Measurements from ENCODE around the gene PPA1. TPM values are rescaled to one million over a fixed set of nuclear protein-coding genes. Genes with fewer than 3 reads are reported as not detected.
"Not testable (repeated sequence)": the region's sequence is repeated elsewhere in the genome, so short reads cannot be mapped to it uniquely, and the experiment has no call there.

The PPA1 gene
- total RNA-seq, 1 donor from 2014 or later: 405 TPM

DNA sequence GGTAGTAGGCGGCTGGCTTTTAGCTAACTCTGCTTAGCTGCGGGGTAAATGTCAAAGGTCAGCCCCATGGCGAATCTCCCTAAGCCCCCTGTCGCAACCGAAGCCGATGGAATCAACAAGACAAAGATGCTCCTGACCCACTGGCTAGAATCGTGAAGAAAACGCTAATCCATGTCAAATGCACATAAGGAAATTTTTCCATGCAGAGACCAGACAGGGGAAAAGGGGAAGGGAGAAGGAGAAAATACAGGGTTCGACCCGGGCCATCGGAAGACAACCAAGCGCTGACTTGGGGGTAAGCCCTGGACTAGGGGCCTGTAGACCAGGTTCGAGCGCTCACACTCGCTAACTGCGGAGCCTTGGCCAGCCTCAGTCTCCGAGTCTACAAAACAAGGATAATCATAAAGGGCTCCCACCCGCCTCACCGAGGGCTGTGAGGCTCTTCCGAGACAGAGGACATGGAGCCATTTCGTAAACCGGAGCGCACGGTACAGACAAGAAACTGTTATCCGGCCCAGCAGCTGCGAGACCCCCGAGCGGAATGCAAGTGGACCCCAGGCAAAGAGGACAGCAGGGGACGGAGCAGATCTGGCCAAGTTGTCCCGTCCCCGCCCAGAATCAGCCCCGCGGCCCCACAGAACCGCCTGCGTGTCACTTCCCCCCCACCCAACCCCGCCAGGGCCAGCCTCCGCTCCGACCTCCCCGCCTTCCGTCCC, 63.4 kb downstream of the PPA1 start:
- Mint-ChIP-seq H3K36me3 (ENCODE audit: low read depth) (peaks cover 43% of the 10 kb centered on the region), H3K4me1 (ENCODE audit: low read depth) (peaks cover 48% of the 10 kb centered on the region), H3K27me3 (ENCODE audit: low read depth) (no peaks in the 10 kb centered on the region), H3K4me3 (ENCODE audit: low read depth) (peak overlapping the region; percentile 89), H3K27ac (peak overlapping the region; percentile 94), H3K9me3 (no peaks in the 10 kb centered on the region)
- no peak for DNase-seq (ENCODE audit: low spot score)
- intact Hi-C loops (cut with micrococcal nuclease): loop anchor here (1.0 to 2.0 kb wide), 4 partner anchors 8 to 235 kb away; partner anchors contain the start of genes EIF4EBP2, PPA1 and TYSND1

DNA sequence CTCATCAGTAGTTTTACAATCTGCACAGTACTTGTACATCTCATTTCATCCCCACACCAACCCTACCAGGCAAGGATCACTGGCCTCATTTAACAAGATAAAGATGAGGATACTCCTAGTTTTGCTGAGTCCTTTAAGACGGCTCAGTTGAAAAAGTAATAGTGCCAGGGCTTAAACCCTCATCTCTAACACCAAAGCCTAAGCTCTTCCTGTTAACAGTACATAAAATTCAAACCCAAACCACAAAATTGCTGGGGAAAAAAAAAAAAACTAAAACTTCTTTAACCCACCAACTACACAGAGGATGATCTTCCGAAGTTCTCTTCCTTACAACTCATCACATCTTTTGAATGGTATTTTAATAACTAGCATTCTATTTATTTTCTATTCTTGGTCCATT, 64.2 kb downstream of the PPA1 start:
- H3K27me3 Mint-ChIP-seq (ENCODE audit: low read depth): no peaks in the 10 kb centered on the region
- intact Hi-C loops (cut with micrococcal nuclease): no loop called here
- no peak for DNase-seq (ENCODE audit: low spot score)
- peak overlapping the region; percentile 89 for H3K4me3 Mint-ChIP-seq (ENCODE audit: low read depth)
- H3K4me1 Mint-ChIP-seq (ENCODE audit: low read depth): peaks cover 49% of the 10 kb centered on the region
- H3K9me3 Mint-ChIP-seq: no peaks in the 10 kb centered on the region
- peaks cover 49% of the 10 kb centered on the region for H3K36me3 Mint-ChIP-seq (ENCODE audit: low read depth)
- H3K27ac Mint-ChIP-seq: peak overlapping the region; percentile 94

DNA sequence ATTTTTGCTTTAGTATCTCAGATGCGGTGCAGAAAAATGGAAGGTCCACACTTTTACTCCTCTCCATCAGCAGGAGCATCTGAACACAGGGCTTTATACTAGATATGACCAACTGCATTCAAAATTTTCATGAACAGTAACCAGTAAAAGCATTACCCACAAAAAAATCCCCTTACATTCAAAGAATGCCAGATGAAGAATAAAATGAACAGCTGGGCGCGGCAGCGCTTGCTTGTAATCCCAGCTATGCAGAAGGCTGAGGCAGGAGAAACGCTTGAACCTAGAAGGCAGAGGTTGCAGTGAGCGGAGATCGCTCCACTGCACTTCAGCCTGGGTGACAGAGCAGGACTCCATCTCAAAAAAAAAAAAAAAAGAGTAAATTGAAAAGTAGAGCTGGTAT, 66.0 kb downstream of the PPA1 start:
- DNase-seq (ENCODE audit: low spot score): no peak
- no peaks in the 10 kb centered on the region for H3K27me3 Mint-ChIP-seq (ENCODE audit: low read depth)
- no peaks in the 10 kb centered on the region for H3K9me3 Mint-ChIP-seq

DNA sequence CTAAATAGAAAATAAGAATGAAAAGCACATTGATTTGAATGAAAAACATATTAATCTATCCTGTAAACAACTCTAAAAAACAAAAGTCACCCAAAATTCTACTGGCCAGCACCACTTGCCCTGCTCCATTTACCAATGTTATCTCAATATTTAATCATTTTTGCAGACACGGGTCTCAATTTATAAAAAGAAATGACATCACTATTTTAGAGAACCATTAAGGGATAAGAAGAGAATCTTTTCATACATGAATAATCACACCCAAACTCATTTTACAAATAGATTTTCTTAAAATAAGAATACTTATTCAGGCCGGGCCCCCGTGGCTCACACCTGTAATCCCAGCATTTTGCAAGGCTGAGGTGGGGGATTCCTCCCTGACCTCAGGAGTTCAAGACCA, 66.8 kb downstream of the PPA1 start:
- Mint-ChIP-seq H3K27ac (no peak overlapping the region), H3K27me3 (ENCODE audit: low read depth) (no peaks in the 10 kb centered on the region), H3K36me3 (ENCODE audit: low read depth) (peaks cover 71% of the 10 kb centered on the region), H3K4me3 (ENCODE audit: low read depth) (no peak overlapping the region), H3K4me1 (ENCODE audit: low read depth) (peaks cover 65% of the 10 kb centered on the region), H3K9me3 (no peaks in the 10 kb centered on the region)
- no peak for DNase-seq (ENCODE audit: low spot score)
- intact Hi-C loops (cut with micrococcal nuclease): no loop called here

More for the DNA sequence above, 66.0 kb downstream of the PPA1 start:
- Mint-ChIP-seq H3K27ac (peak overlapping the region; percentile 40), H3K36me3 (ENCODE audit: low read depth) (peaks cover 62% of the 10 kb centered on the region), H3K4me1 (ENCODE audit: low read depth) (peaks cover 58% of the 10 kb centered on the region), H3K4me3 (ENCODE audit: low read depth) (peak overlapping the region; percentile 39)
- intact Hi-C loops (cut with micrococcal nuclease): no loop called here

DNA sequence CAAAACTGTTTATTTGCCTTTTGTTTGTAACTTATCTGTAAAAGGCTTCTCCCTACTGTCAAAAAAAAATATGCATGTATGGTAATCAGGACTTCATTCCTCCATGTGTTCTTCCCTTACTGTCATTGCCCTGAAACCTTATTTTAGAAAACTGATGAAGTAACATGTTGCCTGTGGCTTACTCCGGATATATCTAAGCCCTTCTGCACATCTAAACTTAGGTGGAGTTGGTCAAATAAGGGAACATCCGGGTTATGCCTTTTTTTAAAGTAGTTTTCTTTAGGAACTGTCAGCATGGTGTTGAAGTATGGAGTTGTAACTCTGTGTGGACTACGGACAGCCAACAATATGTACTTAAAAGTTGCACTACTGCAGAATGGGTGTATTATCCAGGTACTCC, 69.1 kb downstream of the PPA1 start:
- no peak for DNase-seq (ENCODE audit: low spot score)
- Mint-ChIP-seq H3K36me3 (ENCODE audit: low read depth) (peaks cover 84% of the 10 kb centered on the region), H3K27me3 (ENCODE audit: low read depth) (no peaks in the 10 kb centered on the region), H3K9me3 (no peaks in the 10 kb centered on the region), H3K4me3 (ENCODE audit: low read depth) (no peak overlapping the region), H3K4me1 (ENCODE audit: low read depth) (peaks cover 68% of the 10 kb centered on the region), H3K27ac (no peak overlapping the region)
- intact Hi-C loops (cut with micrococcal nuclease): loop anchor here (5.0 kb wide), 2 partner anchors 33 to 108 kb away; no protein-coding TSS in a partner anchor

DNA sequence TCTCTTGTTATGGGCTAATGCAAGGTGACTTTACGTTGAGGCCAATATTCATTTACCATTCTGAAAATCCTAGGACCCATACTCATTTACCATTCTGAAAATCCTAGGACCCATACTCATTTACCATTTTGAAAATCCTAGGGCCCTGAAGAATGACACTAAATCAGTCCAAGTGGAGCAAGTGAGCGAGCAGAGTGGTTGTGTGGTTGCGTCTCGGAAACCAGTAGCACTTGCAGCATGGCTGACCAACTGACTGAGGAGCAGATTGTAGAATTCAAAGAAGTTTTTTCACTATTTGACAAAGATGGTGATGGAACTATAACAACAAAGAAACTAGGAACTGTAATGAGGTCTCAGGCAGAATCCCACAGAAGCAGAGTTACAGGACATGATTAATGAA, 69.8 kb downstream of the PPA1 start:
- Mint-ChIP-seq H3K27me3 (ENCODE audit: low read depth) (no peaks in the 10 kb centered on the region), H3K36me3 (ENCODE audit: low read depth) (peaks cover 83% of the 10 kb centered on the region), H3K4me3 (ENCODE audit: low read depth) (peak overlapping the region; percentile 63), H3K9me3 (no peaks in the 10 kb centered on the region), H3K27ac (peak overlapping the region; percentile 88), H3K4me1 (ENCODE audit: low read depth) (peaks cover 61% of the 10 kb centered on the region)
- DNase-seq (ENCODE audit: low spot score): no peak
- intact Hi-C loops (cut with micrococcal nuclease): loop anchor here (2.0 to 5.0 kb wide), 3 partner anchors 34 to 109 kb away; partner anchors contain the start of gene PPA1

DNA sequence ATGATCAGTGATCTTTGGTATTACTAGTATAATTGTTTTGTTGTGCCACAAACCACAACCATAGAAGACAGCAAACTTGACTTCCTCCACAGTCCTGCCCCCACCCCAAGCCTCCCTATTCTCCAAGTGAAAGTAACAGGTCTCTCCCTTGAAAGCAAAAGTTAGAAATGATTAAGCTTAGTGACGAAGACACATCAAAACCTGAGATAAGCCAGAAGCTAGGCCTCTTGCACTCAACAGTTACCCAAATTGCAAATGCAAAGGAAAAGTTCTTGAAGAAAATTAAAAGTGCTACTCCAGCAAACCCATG, 70.4 kb downstream of the PPA1 start:
- peak overlapping the region; percentile 88 for H3K27ac Mint-ChIP-seq
- peak overlapping the region; percentile 53 for H3K4me3 Mint-ChIP-seq (ENCODE audit: low read depth)
- H3K9me3 Mint-ChIP-seq: no peaks in the 10 kb centered on the region
- H3K27me3 Mint-ChIP-seq (ENCODE audit: low read depth): no peaks in the 10 kb centered on the region
- intact Hi-C loops (cut with micrococcal nuclease): loop anchor here (1.0 to 5.0 kb wide), 5 partner anchors 7 to 109 kb away; partner anchors contain the start of genes PPA1, SAR1A and TYSND1
- peaks cover 85% of the 10 kb centered on the region for H3K36me3 Mint-ChIP-seq (ENCODE audit: low read depth)
- DNase-seq (ENCODE audit: low spot score): peak; percentile 68
- peaks cover 60% of the 10 kb centered on the region for H3K4me1 Mint-ChIP-seq (ENCODE audit: low read depth)

DNA sequence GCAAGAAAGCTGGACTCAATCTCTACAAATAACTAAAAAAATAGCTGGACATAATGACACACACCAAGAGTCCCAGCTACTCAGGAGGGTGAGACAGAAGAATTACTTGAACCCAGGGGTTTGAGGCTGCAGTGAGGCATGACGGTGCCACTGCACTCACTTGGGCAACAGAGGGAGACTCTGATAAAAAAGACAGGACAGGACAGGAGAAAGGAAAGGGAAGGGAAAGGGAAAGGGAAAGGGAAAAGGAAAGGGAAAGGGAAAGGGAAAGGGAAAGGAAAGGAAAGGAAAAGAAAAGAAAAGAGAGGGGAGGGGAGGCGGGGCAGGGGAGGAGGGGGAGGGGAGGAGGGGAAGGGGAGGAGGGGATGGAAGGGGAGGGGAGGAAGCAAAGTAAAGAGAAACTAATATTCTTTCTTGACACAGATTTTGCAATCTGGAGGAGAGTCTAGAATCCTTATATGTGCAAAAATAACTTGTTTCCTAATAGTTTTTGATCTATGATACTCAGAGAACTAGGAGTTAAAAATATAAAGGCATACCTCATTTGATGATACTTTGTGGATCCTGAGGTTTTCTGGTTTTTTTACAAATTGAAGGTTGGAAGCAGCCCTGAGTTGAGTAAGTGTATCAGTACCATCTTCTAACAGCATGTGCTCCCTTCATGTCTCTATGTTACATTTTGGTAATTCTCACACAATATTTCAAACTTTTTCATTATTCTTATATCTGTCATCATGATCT, 70.9 kb downstream of the PPA1 start:
- H3K4me3 Mint-ChIP-seq (ENCODE audit: low read depth): peak overlapping the region; percentile 54
- intact Hi-C loops (cut with micrococcal nuclease): loop anchor here (1.0 to 5.0 kb wide), 5 partner anchors 8 to 110 kb away; partner anchors contain the start of genes PPA1, SAR1A and TYSND1

DNA sequence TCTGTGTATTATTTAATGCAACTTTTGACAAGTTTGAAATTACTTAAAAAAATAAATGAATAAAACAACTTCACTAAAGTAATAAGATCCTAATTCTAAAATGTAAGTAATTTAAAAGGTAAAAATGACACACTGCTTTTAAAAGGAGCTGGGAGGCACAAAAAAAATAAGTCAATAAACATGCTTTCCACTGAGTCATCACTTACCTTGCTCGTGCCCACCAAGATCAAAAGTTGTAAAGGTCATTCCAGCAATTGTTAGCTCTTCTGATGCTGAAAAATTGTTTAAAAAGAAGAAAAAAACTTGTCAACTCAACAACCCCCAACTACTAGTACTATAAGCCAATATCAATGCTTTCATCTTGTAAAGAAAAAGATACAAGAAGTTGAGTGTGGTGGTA, 72.4 kb downstream of the PPA1 start:
- H3K27ac Mint-ChIP-seq: no peak overlapping the region
- intact Hi-C loops (cut with micrococcal nuclease): loop anchor here (5.0 kb wide), 2 partner anchors 37 to 112 kb away; no protein-coding TSS in a partner anchor
- DNase-seq (ENCODE audit: low spot score): no peak
- peak overlapping the region; percentile 5 for H3K4me3 Mint-ChIP-seq (ENCODE audit: low read depth)
- H3K27me3 Mint-ChIP-seq (ENCODE audit: low read depth): no peaks in the 10 kb centered on the region
- H3K36me3 Mint-ChIP-seq (ENCODE audit: low read depth): peaks cover 89% of the 10 kb centered on the region
- no peaks in the 10 kb centered on the region for H3K9me3 Mint-ChIP-seq
- H3K4me1 Mint-ChIP-seq (ENCODE audit: low read depth): peaks cover 48% of the 10 kb centered on the region

More for the DNA sequence above, 70.9 kb downstream of the PPA1 start:
- no peak for DNase-seq (ENCODE audit: low spot score)
- Mint-ChIP-seq H3K4me1 (ENCODE audit: low read depth) (peaks cover 58% of the 10 kb centered on the region), H3K27me3 (ENCODE audit: low read depth) (no peaks in the 10 kb centered on the region), H3K9me3 (no peaks in the 10 kb centered on the region), H3K27ac (peak overlapping the region; percentile 88), H3K36me3 (ENCODE audit: low read depth) (peaks cover 87% of the 10 kb centered on the region)

DNA sequence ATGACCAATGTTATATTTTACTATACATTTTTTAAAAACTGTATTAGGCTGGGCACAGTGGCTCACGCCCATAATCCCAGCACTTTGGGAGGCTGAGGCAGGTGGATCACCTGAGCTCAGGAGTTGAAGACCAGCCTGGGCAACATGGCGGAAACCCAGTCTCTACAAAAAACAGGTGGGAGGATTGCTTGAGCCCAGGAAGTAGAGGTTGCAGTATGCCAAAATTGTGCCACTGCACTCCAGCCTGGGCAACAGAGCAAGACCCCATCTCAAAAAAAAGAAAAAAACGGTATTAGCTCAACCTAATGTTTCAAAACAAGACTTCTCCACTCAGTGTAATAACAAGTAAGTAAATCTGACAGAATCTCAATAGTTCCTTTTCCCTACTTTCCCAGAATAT, 73.9 kb downstream of the PPA1 start:
- not testable (repeated sequence) for H3K27ac Mint-ChIP-seq

DNA sequence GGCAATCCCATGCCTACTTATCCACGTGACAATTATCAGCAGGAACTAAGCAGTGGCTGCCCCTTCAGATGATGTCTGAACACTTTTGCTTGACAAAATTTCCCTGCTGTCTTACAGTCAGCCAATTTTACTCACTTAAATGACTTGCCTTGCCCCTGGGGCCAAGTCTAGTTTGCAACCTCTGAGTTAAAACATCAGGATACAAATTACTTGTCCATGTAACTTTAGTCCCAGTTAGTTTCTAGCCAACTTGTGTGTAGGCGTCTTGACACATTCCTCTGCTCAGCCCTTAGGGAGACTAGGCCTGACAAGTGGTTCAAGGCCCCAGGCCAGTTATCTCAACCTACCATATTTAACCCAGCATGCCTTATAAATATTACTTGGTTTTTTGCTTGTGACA, 75.1 kb downstream of the PPA1 start:
- Mint-ChIP-seq H3K27me3 (ENCODE audit: low read depth) (no peaks in the 10 kb centered on the region), H3K27ac (no peak overlapping the region), H3K36me3 (ENCODE audit: low read depth) (peaks cover 95% of the 10 kb centered on the region), H3K4me3 (ENCODE audit: low read depth) (no peak overlapping the region), H3K9me3 (no peaks in the 10 kb centered on the region), H3K4me1 (ENCODE audit: low read depth) (peaks cover 29% of the 10 kb centered on the region)
- no peak for DNase-seq (ENCODE audit: low spot score)
- intact Hi-C loops (cut with micrococcal nuclease): no loop called here

More for the DNA sequence above, 73.9 kb downstream of the PPA1 start:
- H3K27me3 Mint-ChIP-seq (ENCODE audit: low read depth); H3K9me3 Mint-ChIP-seq; H3K4me3 Mint-ChIP-seq (ENCODE audit: low read depth); intact Hi-C loops (cut with micrococcal nuclease); DNase-seq (ENCODE audit: low spot score): not testable (repeated sequence)
- Mint-ChIP-seq H3K4me1 (ENCODE audit: low read depth) (peaks cover 41% of the 10 kb centered on the region), H3K36me3 (ENCODE audit: low read depth) (peaks cover 92% of the 10 kb centered on the region)

DNA sequence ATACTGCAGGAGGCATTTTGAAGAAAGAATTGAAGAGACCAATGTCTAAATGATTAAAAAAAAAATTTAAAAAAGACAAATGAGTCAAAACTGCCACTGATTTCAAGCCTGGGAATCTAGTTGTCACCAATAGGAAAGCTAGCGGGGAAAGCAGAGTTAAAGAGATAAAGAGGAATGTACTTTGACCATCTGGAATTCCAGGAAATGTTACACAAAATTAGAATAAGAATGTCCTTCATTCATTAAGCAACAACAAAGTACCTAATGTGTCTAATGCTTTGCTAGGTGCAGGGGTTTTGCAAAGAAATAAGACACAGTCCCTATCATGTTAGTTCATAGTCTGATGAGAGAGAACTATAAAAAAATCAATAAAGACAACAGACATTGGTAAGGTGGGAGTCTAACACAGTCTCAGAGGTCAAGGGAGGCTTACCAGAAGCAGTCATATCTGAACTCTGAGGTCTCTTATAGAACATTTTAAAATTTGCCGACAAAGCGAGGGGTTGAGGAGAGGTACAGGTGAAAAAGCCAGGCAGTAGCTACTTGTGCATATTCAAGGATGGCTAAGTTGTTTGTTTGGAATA, 77.9 kb downstream of the PPA1 start:
- no peaks in the 10 kb centered on the region for H3K27me3 Mint-ChIP-seq (ENCODE audit: low read depth)
- no peak for DNase-seq (ENCODE audit: low spot score)
- H3K4me1 Mint-ChIP-seq (ENCODE audit: low read depth): peaks cover 7% of the 10 kb centered on the region
- intact Hi-C loops (cut with micrococcal nuclease): no loop called here
- H3K27ac Mint-ChIP-seq: no peak overlapping the region
- H3K4me3 Mint-ChIP-seq (ENCODE audit: low read depth): no peak overlapping the region
- H3K9me3 Mint-ChIP-seq: no peaks in the 10 kb centered on the region
- H3K36me3 Mint-ChIP-seq (ENCODE audit: low read depth): peaks cover 94% of the 10 kb centered on the region

Data from activated T-helper 2 cell treated with anti-CD3 and anti-CD28 coated beads, Interferon-gamma antibody, Interleukin-2, Interleukin-4, amounts not matched to agents 10 μg/mL and 5 μg/mL and 100 μg/mL, durations not matched to agents 14 hours and 24 hours and 36 hours (primary cell).